Measurements from ENCODE around the gene VPS37D. TPM values are rescaled to one million over a fixed set of nuclear protein-coding genes. Genes with fewer than 3 reads are reported as not detected.
A peak's percentile ranks its signal among the peaks of the same experiment; 100 is the strongest.

Gene VPS37D
- total RNA-seq, 2 donors from 2014 or later = 0.62 to 2.0 TPM

DNA sequence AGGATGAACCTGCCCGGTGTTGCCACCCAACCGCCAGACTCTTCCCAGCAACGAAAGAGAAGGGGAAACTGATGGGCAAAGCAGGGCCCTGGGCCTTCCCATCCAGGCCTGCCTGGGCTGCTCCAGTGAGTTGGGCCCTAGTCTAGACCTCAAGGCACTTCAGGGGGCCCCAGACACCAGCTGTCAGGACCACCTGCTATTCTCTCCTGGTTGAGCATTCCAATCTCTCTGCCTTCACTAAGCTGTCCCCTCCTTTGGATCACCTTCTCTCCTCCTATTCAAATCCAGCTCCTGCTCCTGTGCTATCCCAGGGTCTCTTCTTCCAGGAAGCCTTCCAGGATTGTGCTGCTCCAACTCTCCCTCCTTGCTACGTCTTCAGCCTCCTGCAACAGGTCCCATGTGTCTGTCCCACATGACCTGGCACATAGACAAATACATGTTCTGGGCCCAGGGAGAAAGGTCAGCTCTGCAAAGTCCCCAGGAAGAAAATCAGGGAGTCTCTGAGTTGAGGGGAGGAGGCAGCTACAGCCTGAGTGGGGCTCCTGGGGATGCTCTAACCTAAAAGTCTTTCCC is 48.8 kb downstream of the VPS37D start:
- no peak for DNase-seq
- TF ChIP-seq, protein P1, sequence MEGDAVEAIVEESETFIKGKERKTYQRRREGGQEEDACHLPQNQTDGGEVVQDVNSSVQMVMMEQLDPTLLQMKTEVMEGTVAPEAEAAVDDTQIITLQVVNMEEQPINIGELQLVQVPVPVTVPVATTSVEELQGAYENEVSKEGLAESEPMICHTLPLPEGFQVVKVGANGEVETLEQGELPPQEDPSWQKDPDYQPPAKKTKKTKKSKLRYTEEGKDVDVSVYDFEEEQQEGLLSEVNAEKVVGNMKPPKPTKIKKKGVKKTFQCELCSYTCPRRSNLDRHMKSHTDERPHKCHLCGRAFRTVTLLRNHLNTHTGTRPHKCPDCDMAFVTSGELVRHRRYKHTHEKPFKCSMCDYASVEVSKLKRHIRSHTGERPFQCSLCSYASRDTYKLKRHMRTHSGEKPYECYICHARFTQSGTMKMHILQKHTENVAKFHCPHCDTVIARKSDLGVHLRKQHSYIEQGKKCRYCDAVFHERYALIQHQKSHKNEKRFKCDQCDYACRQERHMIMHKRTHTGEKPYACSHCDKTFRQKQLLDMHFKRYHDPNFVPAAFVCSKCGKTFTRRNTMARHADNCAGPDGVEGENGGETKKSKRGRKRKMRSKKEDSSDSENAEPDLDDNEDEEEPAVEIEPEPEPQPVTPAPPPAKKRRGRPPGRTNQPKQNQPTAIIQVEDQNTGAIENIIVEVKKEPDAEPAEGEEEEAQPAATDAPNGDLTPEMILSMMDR (IDR thresholded peaks at IDR 0.05) = no peak
- Histone ChIP-seq H3K4me1 (peaks cover 16% of the 10 kb centered on the region), H3K36me3 (no peaks in the 10 kb centered on the region), H3K27ac (no peak overlapping the region), H3K9me3 (no peaks in the 10 kb centered on the region), H3K27me3 (no peaks in the 10 kb centered on the region), H3K9ac (ENCODE audit: low read depth in 2 of 2, low read length in 2 of 2) (no peak overlapping the region), H3K4me3 (no peak overlapping the region)
- intact Hi-C loops (cut with DNase I) = no loop called here

DNA sequence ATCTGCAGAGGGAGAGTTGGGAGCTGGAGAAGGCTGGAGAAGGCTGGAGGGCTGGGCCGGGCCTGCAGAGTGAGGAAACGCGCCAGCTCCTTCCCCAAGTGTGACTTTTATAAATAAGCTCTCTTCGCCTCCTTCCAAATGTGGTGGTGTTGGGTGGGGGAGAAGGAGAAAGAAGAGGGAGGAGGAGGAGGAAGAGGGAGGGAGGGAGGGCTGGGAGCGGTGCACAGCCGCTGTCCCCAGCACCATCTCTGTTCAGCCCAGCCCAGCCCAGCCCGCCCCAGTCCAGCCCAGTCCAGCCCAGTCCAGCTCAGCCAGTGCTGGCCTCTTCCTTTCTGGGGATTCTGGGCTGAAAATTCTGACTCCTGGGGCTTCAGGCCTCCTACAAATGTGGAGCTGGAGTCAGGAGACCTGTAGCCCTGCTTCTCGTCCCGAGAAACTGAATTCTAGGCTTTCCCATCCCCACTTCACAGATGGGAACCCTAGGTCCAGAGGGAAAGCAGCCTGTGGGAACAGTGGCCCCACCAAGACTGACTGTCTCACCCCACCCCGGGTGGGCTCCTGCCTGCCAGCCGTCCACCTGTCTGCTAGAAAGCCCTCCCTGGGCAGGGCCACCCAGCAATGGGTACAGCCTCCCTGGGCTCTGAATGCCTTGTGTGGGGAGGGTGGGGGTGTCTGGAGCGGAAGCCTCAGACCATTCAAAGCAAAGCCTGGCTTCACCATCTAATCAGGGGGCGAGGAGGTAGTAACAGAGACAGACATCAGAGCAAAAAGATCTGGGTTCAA is 49.6 kb downstream of the VPS37D start:
- peaks cover 16% of the 10 kb centered on the region for H3K4me1 ChIP-seq

DNA sequence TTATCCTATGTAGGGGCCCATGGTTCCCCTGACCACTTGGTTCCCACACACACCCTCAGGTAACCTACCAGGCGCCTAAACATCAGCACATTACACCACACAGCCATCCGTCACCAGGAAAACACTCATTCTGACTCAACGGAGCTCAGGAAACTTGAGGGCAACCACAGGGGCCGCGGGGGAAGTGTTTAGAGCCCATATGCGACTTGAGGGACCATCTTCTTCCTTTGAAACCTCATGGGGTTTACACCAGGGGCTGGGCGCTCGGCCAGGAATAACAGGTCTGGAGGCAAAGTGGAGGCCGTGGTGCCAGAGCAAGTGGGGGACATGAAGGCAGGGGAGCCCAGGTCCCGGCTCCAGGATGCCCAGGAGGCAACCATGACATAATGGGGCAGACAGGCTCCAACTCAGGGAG is 50.4 kb downstream of the VPS37D start:
- no peaks in the 10 kb centered on the region for H3K36me3 ChIP-seq
- no peak for DNase-seq
- no peak overlapping the region for H3K4me3 ChIP-seq
- H3K9me3 ChIP-seq = no peaks in the 10 kb centered on the region
- H3K9ac ChIP-seq (ENCODE audit: low read depth in 2 of 2, low read length in 2 of 2) = no peak overlapping the region
- TF ChIP-seq, protein P1 (IDR thresholded peaks at IDR 0.05) = no peak
- peaks cover 16% of the 10 kb centered on the region for H3K4me1 ChIP-seq
- H3K27ac ChIP-seq = no peak overlapping the region
- H3K27me3 ChIP-seq = no peaks in the 10 kb centered on the region
- intact Hi-C loops (cut with DNase I) = no loop called here

More for the DNA sequence above, 49.6 kb downstream of the VPS37D start:
- DNase-seq = no peak
- H3K36me3 ChIP-seq = no peaks in the 10 kb centered on the region
- H3K27ac ChIP-seq = no peak overlapping the region
- no peaks in the 10 kb centered on the region for H3K27me3 ChIP-seq
- no peaks in the 10 kb centered on the region for H3K9me3 ChIP-seq
- H3K9ac ChIP-seq (ENCODE audit: low read depth in 2 of 2, low read length in 2 of 2) = no peak overlapping the region
- no peak overlapping the region for H3K4me3 ChIP-seq
- intact Hi-C loops (cut with DNase I) = no loop called here
- TF ChIP-seq, protein P1 (IDR thresholded peaks at IDR 0.05) = no peak

DNA sequence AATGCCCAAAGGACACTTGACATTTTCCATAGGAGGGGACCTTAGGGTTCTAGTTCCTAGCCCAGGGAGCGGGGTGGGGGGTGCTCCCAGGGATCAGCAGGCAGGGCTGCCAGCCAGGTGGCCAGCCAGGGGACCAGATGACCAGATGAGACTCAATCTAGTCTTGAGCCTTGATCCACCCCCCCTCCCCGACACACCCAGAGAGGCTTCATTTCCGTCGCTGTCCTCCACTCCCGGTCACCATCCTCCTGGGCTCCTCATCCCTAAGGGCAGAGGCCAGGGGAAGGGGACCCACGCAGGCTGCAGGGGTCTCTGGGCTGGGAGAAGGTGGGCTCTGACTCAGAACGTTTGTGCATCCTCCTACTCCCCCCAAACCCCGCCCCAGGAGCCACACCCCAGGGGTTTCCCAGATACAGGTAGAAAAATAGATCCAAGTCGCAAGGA is 50.8 kb downstream of the VPS37D start:
- DNase-seq = no peak
- Histone ChIP-seq H3K27ac (no peak overlapping the region), H3K4me1 (peaks cover 16% of the 10 kb centered on the region), H3K27me3 (no peaks in the 10 kb centered on the region), H3K4me3 (peak overlapping the region; percentile 85), H3K9me3 (no peaks in the 10 kb centered on the region), H3K36me3 (no peaks in the 10 kb centered on the region), H3K9ac (ENCODE audit: low read depth in 2 of 2, low read length in 2 of 2) (peak overlapping the region; percentile 61 to 84)
- intact Hi-C loops (cut with DNase I) = no loop called here
- TF ChIP-seq, protein P1 (IDR thresholded peaks at IDR 0.05) = no peak

DNA sequence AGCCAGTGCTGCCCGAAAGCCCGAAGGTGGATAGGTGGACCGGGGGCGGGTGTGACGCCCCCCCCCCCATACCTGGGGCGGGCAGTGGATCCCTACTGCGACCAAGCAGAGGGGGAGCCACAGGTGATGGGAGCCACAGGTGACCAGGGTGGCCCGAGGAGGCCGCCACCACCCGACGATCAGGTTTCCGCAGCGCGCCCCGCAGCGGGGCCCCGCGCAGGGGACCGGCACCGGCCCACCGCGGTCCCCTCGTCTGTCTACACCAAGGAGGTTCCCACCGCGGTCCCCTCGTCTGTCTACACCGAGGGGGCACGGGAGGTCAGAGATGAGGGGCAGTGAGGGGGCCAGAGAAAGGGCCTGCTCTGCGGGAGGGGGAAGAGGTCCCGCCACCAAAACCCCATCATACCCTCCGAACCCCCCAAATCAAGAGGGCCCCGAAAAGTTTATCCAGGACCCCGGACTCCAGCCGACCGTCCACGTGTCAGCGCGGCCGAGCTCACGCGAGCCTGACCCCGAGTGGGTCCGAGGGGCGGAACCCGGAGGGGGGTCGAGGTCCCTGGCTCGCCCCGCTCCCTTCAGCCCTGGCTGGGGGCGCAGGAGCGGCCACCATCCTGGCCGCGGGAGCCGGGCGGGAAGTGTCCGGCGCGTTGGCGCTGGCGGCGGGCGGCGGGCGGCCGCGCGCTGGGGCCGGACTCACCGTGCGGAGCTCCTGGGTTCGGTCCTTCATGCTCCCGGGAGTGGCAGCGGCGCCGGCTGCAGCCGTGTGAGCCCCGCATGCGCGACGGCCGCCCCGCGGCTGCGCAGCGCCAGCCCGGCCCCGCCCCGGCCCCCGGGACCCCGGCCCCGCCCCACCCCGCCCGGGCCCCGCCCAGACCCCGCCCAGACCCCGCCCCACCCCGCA is 51.5 kb downstream of the VPS37D start, which contains the start of gene STX1A:
TSS of gene STX1A (minus strand) at position 765 of the 901 bp plus-strand sequence. CDS start at position 727, 38 bp downstream.
- H3K27ac ChIP-seq = no peak within 1 kb of the TSS
- peak; percentile 68 for DNase-seq
- intact Hi-C loops (cut with DNase I) = no loop called here
- peak within 1 kb of the TSS; percentile 61 to 84 for H3K9ac ChIP-seq (ENCODE audit: low read depth in 2 of 2, low read length in 2 of 2)
- H3K36me3 ChIP-seq = no peaks in the 10 kb centered on the region
- no peaks in the 10 kb centered on the region for H3K9me3 ChIP-seq
- H3K4me3 ChIP-seq = peak within 1 kb of the TSS; percentile 85
- TF ChIP-seq, protein P1 (IDR thresholded peaks at IDR 0.05) = no peak
- H3K27me3 ChIP-seq = no peaks in the 10 kb centered on the region
- peaks cover 16% of the 10 kb centered on the region for H3K4me1 ChIP-seq

Data from colonic mucosa (tissue), 4 donors.